HEK293 (cell line): Measurements from ENCODE around the gene SLC41A1.

Experiments used
- CTCF ChIP-seq: fragments of 450-650 bp; formaldehyde crosslinking; IDR thresholded peaks from 2 replicates; pipeline ENCODE4 v1.5.1; 2016; ENCODE audit warnings: missing biosample characterization, missing genetic modification characterization
- PRDM6 ChIP-seq: fragments of 450-650 bp; formaldehyde crosslinking; IDR thresholded peaks from 2 replicates; pipeline ENCODE4 v1.5.1; 2017; ENCODE audit warnings: missing biosample characterization, missing genetic modification characterization
- ZBTB8A ChIP-seq: fragments of 450-650 bp; formaldehyde crosslinking; IDR thresholded peaks from 2 replicates; pipeline ENCODE4 v1.5.1; 2016; ENCODE audit warnings: missing biosample characterization, missing genetic modification characterization
- ZNF133 ChIP-seq: fragments of 450-650 bp; formaldehyde crosslinking; IDR thresholded peaks from 2 replicates; pipeline ENCODE4 v1.5.1; 2016; ENCODE audit warnings: missing biosample characterization, missing genetic modification characterization

DNA sequence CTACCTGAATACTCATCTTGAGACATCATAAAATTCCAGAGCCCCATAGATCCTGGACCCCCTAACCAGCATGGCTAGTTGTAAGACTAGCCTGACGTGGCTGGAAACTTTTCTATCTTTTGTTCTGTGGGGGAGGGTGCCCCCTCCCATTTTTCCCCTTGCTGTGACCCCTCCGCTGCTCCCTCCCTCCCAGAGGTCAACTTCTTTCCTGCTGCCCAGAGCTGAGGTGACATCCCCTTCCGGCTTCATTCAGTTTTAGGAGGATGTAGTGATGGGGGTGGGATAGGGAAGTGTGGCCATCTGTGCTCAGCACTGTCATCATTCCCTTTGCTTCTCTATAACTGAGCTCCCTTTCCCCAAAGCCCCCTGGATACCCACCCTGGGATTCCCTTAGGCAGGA lies 4.4 kb upstream of the SLC41A1 start:
- no peak for TF ChIP-seq CTCF (tag by site-specific recombination)
- no peak for TF ChIP-seq ZNF133
- no peak for TF ChIP-seq ZBTB8A (tag by site-specific recombination)
- TF ChIP-seq PRDM6 (tag by site-specific recombination): no peak
